ENCODE results near the gene UIMC1.

The UIMC1 gene

GRCh38 chr5:176906796-176907195, 99.8 kb downstream of the UIMC1 start:
- Histone ChIP-seq H3K4me2 (ENCODE audit: low read length) (no peak overlapping the region), H3K4me1 (ENCODE audit: control insufficient read depth, low read length) (no peaks in the 10 kb centered on the region), H3F3A (ENCODE audit: control insufficient read depth, insufficient read depth) (0 out of 2 replicates have a peak, but pooled peaks cover 2% of the 10 kb centered on the region), H4K20me1 (ENCODE audit: control insufficient read depth, insufficient read depth, low read depth, low read length) (no peaks in the 10 kb centered on the region; the same call in 1 of the 2 replicates), H3K9me3 (ENCODE audit: control insufficient read depth, insufficient read depth, low read length) (no peaks in the 10 kb centered on the region), H3K4me3 (ENCODE audit: low read length) (no peak overlapping the region), H3K27me3 (ENCODE audit: control insufficient read depth, low read length) (no peaks in the 10 kb centered on the region), H3K36me3 (ENCODE audit: control insufficient read depth, low read length) (peaks cover 81% of the 10 kb centered on the region), H3K9me2 (replicated peaks; ENCODE audit: control insufficient read depth, low read length) (no peaks in the 10 kb centered on the region), H3K79me2 (ENCODE audit: control insufficient read depth, low read length) (no peaks in the 10 kb centered on the region), H3K27ac (ENCODE audit: low read depth, low read length) (no peak overlapping the region)
- TF ChIP-seq EZH2phosphoT487 (IDR thresholded peaks at IDR 0.05; ENCODE audit: borderline replicate concordance, low read length) (no peak), CTCF (IDR thresholded peaks at IDR 0.05; ENCODE audit: low read depth, low read length, poor library complexity, severe bottlenecking) (no peak)

GRCh38 chr5:176906126-176906525, 100.5 kb downstream of the UIMC1 start:
- peaks cover 1% of the 10 kb centered on the region; the same call in 1 of the 2 replicates for H3F3A ChIP-seq (ENCODE audit: control insufficient read depth, insufficient read depth)
- peaks cover 76% of the 10 kb centered on the region for H3K36me3 ChIP-seq (ENCODE audit: control insufficient read depth, low read length)
- H3K9me3 ChIP-seq (ENCODE audit: control insufficient read depth, insufficient read depth, low read length), result no peaks in the 10 kb centered on the region
- no peaks in the 10 kb centered on the region for H3K79me2 ChIP-seq (ENCODE audit: control insufficient read depth, low read length)
- TF ChIP-seq EZH2phosphoT487 (IDR thresholded peaks at IDR 0.05; ENCODE audit: borderline replicate concordance, low read length) (no peak), CTCF (IDR thresholded peaks at IDR 0.05; ENCODE audit: low read depth, low read length, poor library complexity, severe bottlenecking) (no peak)
- no peak overlapping the region for H3K27ac ChIP-seq (ENCODE audit: low read depth, low read length)
- H4K20me1 ChIP-seq (ENCODE audit: control insufficient read depth, insufficient read depth, low read depth, low read length), result no peaks in the 10 kb centered on the region
- H3K9me2 ChIP-seq (replicated peaks; ENCODE audit: control insufficient read depth, low read length), result no peaks in the 10 kb centered on the region
- H3K4me3 ChIP-seq (ENCODE audit: low read length), result no peak overlapping the region
- no peak overlapping the region for H3K4me2 ChIP-seq (ENCODE audit: low read length)
- H3K27me3 ChIP-seq (ENCODE audit: control insufficient read depth, low read length), result no peaks in the 10 kb centered on the region
- H3K4me1 ChIP-seq (ENCODE audit: control insufficient read depth, low read length), result no peaks in the 10 kb centered on the region

GRCh38 chr5:176904276-176904675, 102.3 kb downstream of the UIMC1 start:
- Histone ChIP-seq H3K9me3 (ENCODE audit: control insufficient read depth, insufficient read depth, low read length) (no peaks in the 10 kb centered on the region), H3K9me2 (replicated peaks; ENCODE audit: control insufficient read depth, low read length) (no peaks in the 10 kb centered on the region), H3K4me2 (ENCODE audit: low read length) (no peak overlapping the region), H3K27me3 (ENCODE audit: control insufficient read depth, low read length) (no peaks in the 10 kb centered on the region), H3K4me1 (ENCODE audit: control insufficient read depth, low read length) (no peaks in the 10 kb centered on the region), H3K27ac (ENCODE audit: low read depth, low read length) (no peak overlapping the region), H3K36me3 (ENCODE audit: control insufficient read depth, low read length) (peaks cover 61% of the 10 kb centered on the region), H3K4me3 (ENCODE audit: low read length) (no peak overlapping the region), H3F3A (ENCODE audit: control insufficient read depth, insufficient read depth) (peaks cover 3% of the 10 kb centered on the region; the same call in 1 of the 2 replicates), H4K20me1 (ENCODE audit: control insufficient read depth, insufficient read depth, low read depth, low read length) (no peaks in the 10 kb centered on the region), H3K79me2 (ENCODE audit: control insufficient read depth, low read length) (no peaks in the 10 kb centered on the region)
- no peak for TF ChIP-seq EZH2phosphoT487 (IDR thresholded peaks at IDR 0.05; ENCODE audit: borderline replicate concordance, low read length)
- no peak for TF ChIP-seq CTCF (IDR thresholded peaks at IDR 0.05; ENCODE audit: low read depth, low read length, poor library complexity, severe bottlenecking)
